ENCODE results near the gene RGMA.

GRCh38 chr15:93012786-93013185 lies 76.2 kb downstream of the RGMA start:
- TF ChIP-seq CTCF (IDR thresholded peaks at IDR 0.05; ENCODE audit: insufficient read depth, low read depth, low read length), result no peak
- no peak for TF ChIP-seq EZH2 (IDR thresholded peaks at IDR 0.05; ENCODE audit: insufficient read depth, low read length)
